Osteocyte (in vitro differentiated cells): ENCODE data around the gene ADCY2. TPM values are rescaled to one million over a fixed set of nuclear protein-coding genes. Genes with fewer than 3 reads are reported as not detected.

Source experiments
- DNase-seq: peaks from one replicate; pipeline ENCODE4 v3.0.0; 2021; ENCODE audit warnings: mixed read lengths; ENCODE audit not compliant: unreplicated experiment; ENCODE audit errors: extremely low spot score
- H3K27ac Mint-ChIP-seq: one replicate; pipeline ENCODE4 v1.8.0; 2021; ENCODE audit warnings: mild to moderate bottlenecking, mixed read lengths; ENCODE audit not compliant: unreplicated experiment
- H3K27me3 Mint-ChIP-seq: one replicate; pipeline ENCODE4 v1.8.0; 2021; ENCODE audit warnings: mixed read lengths; ENCODE audit not compliant: unreplicated experiment
- H3K36me3 Mint-ChIP-seq: one replicate; pipeline ENCODE4 v1.8.0; 2021; ENCODE audit warnings: mixed read lengths; ENCODE audit not compliant: unreplicated experiment
- H3K4me1 Mint-ChIP-seq: one replicate; pipeline ENCODE4 v1.8.0; 2021; ENCODE audit warnings: mixed read lengths; ENCODE audit not compliant: unreplicated experiment
- H3K4me3 Mint-ChIP-seq: one replicate; pipeline ENCODE4 v1.8.0; 2021; ENCODE audit warnings: mild to moderate bottlenecking, moderate library complexity, mixed read lengths; ENCODE audit not compliant: unreplicated experiment
- H3K9me3 Mint-ChIP-seq: one replicate; pipeline ENCODE4 v1.8.0; 2021; ENCODE audit warnings: mixed read lengths; ENCODE audit not compliant: unreplicated experiment
- total RNA-seq: library from RNA; stranded (reverse); gene quantifications from 2 replicates; pipeline ENCODE4 v1.2.1, GENCODE V29; 2021
- TF ChIP-seq, protein P1 (sequence below): fragments of 200-600 bp; sonication (generic); IDR thresholded peaks from 2 replicates; pipeline ENCODE4 v1.5.0; 2021; ENCODE audit warnings: antibody characterized with exemption, mild to moderate bottlenecking, moderate library complexity

ADCY2 gene
- total RNA-seq, 1 donor from 2014 or later = not detected

DNA sequence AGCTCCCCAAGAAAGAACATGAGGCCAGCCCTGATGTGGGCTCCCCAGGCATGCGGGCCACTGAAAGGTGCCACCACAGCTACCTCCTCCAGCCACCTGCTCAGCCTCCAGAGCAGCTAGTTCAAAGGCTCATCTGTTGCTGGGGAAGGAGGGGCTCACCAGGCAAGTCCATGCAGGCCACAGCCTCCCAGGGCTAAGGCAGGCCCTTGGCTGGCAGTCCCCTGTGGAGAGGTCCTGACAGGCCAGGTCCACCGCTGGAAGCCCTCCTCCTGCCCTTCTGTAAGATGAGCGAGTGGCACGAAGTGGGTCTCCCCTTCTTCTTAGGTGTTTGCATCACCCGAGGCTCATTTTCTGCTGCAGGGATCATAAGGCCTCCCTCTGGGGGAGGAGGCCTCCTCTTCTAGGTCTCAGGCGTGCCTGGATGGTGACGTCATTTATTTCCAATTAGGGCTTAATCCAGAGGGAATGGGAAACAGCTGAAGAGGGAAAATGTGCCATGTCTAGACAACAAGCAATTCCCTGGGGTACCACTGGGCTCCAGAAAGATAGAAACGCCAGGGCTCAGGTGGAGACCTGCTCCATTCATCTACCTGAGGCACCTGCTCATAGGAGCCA, 363.4 kb downstream of the ADCY2 start:
- no peak for DNase-seq
- no peaks in the 10 kb centered on the region for H3K4me1 Mint-ChIP-seq
- no peak overlapping the region for H3K27ac Mint-ChIP-seq
- H3K9me3 Mint-ChIP-seq = no peaks in the 10 kb centered on the region
- H3K27me3 Mint-ChIP-seq = peaks cover 20% of the 10 kb centered on the region
- TF ChIP-seq, protein P1, sequence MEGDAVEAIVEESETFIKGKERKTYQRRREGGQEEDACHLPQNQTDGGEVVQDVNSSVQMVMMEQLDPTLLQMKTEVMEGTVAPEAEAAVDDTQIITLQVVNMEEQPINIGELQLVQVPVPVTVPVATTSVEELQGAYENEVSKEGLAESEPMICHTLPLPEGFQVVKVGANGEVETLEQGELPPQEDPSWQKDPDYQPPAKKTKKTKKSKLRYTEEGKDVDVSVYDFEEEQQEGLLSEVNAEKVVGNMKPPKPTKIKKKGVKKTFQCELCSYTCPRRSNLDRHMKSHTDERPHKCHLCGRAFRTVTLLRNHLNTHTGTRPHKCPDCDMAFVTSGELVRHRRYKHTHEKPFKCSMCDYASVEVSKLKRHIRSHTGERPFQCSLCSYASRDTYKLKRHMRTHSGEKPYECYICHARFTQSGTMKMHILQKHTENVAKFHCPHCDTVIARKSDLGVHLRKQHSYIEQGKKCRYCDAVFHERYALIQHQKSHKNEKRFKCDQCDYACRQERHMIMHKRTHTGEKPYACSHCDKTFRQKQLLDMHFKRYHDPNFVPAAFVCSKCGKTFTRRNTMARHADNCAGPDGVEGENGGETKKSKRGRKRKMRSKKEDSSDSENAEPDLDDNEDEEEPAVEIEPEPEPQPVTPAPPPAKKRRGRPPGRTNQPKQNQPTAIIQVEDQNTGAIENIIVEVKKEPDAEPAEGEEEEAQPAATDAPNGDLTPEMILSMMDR = no peak
- H3K4me3 Mint-ChIP-seq = no peak overlapping the region
- H3K36me3 Mint-ChIP-seq = no peaks in the 10 kb centered on the region

DNA sequence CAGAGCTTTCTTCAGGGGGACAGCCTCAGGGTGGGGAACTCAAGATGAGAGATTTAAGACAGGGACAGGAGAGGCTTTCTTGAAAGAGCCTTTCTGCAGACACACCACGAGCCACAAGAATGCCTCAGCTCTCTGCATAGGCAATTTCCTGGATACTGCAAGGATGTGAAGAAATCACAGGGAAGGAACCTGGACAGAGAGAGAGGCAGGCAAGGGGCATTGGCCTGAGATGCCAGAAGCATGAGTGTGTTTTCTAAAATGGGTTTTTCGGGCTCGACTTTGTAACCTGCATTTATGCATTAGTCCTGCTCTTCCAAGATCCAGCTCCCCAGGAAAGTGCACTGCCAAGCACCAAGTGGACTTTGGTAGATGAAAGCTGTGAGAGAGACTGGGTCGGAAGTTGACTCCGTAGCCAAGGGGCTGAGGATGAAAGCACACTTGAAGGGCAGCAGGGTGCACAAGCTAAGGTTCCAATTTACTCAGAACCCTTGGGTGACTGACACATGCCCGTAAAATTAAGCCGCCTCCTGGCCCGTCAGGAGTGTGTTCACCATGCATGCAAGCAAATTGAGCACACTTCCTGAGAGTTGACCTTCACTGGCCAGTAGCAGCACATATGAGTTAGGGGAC, 364.1 kb downstream of the ADCY2 start:
- Mint-ChIP-seq H3K4me3 (no peak overlapping the region), H3K27me3 (peaks cover 22% of the 10 kb centered on the region), H3K4me1 (no peaks in the 10 kb centered on the region), H3K27ac (no peak overlapping the region), H3K9me3 (no peaks in the 10 kb centered on the region), H3K36me3 (no peaks in the 10 kb centered on the region)
- TF ChIP-seq, protein P1 = no peak
- DNase-seq = no peak

DNA sequence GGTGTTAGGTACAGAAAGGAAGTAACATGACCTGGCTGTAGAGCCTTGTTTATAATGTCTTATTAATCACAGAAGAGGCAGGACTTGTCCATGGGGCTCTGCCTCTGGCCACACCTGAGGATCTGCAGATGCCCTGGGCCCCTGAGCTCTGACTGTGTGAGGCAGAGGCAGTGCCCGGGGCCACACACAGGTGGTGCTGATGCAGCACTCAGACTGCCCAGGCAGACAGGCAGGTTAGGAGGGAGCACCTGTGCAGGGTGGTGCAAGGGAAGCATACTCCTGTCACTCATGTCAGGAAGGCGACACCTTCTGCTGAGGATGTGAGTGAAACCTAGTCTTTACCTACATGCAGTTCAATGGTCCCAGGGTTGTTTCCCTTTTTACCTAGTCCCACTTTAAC, 366.3 kb downstream of the ADCY2 start:
- no peak overlapping the region for H3K4me3 Mint-ChIP-seq
- TF ChIP-seq, protein P1 = no peak
- DNase-seq = no peak
- no peaks in the 10 kb centered on the region for H3K4me1 Mint-ChIP-seq
- H3K27me3 Mint-ChIP-seq = peaks cover 12% of the 10 kb centered on the region
- no peaks in the 10 kb centered on the region for H3K9me3 Mint-ChIP-seq
- H3K27ac Mint-ChIP-seq = no peak overlapping the region
- H3K36me3 Mint-ChIP-seq = no peaks in the 10 kb centered on the region

DNA sequence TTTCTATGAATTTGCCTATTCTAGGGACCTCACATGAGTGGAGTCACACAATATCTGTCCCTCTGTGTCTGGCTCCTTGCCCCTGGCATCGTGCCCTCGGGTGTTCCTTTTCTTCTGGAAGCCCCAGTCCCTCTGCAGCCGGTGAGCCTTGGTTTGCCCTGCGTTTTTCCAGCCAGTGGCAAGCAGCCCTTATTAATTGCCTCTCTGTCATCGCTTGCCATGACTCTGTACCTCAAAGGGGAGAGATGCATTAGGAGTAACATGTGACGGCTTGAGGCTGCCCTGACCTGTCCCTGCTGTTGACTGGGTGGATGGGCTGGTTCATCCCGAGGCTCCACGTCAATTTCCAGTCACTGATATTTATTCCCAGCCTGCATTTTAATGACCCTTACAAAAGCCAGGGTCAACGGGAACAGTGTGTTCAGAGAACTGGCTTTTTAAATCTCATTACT, 367.7 kb downstream of the ADCY2 start:
- Mint-ChIP-seq H3K4me3 (no peak overlapping the region), H3K27me3 (peaks cover 12% of the 10 kb centered on the region), H3K4me1 (no peaks in the 10 kb centered on the region), H3K27ac (no peak overlapping the region), H3K36me3 (no peaks in the 10 kb centered on the region), H3K9me3 (no peaks in the 10 kb centered on the region)
- no peak for DNase-seq
- TF ChIP-seq, protein P1 = no peak

DNA sequence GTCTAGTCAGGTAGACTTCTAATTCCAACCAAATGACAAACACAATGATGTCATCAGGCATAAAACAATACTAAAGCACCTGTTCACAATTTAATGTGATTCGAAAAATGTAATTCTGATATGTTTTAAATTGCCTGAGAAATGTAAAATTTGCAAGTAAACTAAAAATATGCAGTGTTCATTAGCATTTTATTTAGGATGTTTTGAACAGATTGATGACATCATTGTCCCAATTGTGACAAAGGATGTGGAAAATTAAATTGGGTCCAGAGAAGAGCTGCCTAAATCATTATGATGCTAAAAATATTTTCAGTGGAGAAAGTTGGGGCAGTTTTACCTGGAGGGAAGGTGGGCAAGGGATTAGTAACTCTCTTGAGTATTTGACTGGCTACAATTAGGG, 368.5 kb downstream of the ADCY2 start:
- no peak for DNase-seq
- no peak overlapping the region for H3K27ac Mint-ChIP-seq
- no peaks in the 10 kb centered on the region for H3K9me3 Mint-ChIP-seq
- no peak overlapping the region for H3K4me3 Mint-ChIP-seq
- H3K4me1 Mint-ChIP-seq = no peaks in the 10 kb centered on the region
- peaks cover 12% of the 10 kb centered on the region for H3K27me3 Mint-ChIP-seq
- TF ChIP-seq, protein P1 = no peak
- no peaks in the 10 kb centered on the region for H3K36me3 Mint-ChIP-seq
